HCT116 (cell line): ENCODE data around the gene CFAP46.

ENCODE experiments used
- ATF3 ChIP-seq: IDR thresholded peaks from 2 replicates; pipeline ENCODE4 v1.6.1; 2012
- CEBPB ChIP-seq: IDR thresholded peaks from 2 replicates; pipeline ENCODE4 v1.6.1; 2012; ENCODE audit warnings: low read depth
- EGR1 ChIP-seq: IDR thresholded peaks from 2 replicates; pipeline ENCODE4 v1.6.1; 2012; ENCODE audit warnings: low read depth
- EZH2 ChIP-seq: fragments of 200-600 bp; sonication (generic); IDR thresholded peaks from 2 replicates; pipeline ENCODE4 v1.6.1; 2017; ENCODE audit warnings: antibody characterized with exemption, mixed run types
- EZH2phosphoT487 ChIP-seq: fragments of 200-600 bp; IDR thresholded peaks from 2 replicates; pipeline ENCODE4 v1.6.1; 2018; ENCODE audit warnings: antibody characterized with exemption, borderline replicate concordance
- POLR2A ChIP-seq: IDR thresholded peaks from 2 replicates; pipeline ENCODE4 v1.7.0; 2011; ENCODE audit warnings: borderline replicate concordance; ENCODE audit not compliant: insufficient read depth, insufficient read length; ENCODE audit errors: extremely low read depth
- POLR2AphosphoS5 ChIP-seq: IDR thresholded peaks from 2 replicates; pipeline ENCODE4 v1.6.1; 2011; ENCODE audit warnings: mild to moderate bottlenecking, low read depth, low read length, moderate library complexity
- RAD21 ChIP-seq: IDR thresholded peaks from 2 replicates; pipeline ENCODE4 v1.6.1; 2012; ENCODE audit warnings: low read depth, mild to moderate bottlenecking
- SP1 ChIP-seq: IDR thresholded peaks from 2 replicates; pipeline ENCODE4 v1.6.1; 2012; ENCODE audit warnings: low read depth
- ZNF274 ChIP-seq: fragments of 200-500 bp; sonication (Bioruptor generic); IDR thresholded peaks from 2 replicates; pipeline ENCODE4 v1.6.1; 2014; ENCODE audit warnings: mild to moderate bottlenecking, low read depth, low read length, inconsistent platforms
- TF ChIP-seq, protein P1 (sequence below), 3 experiments: fragments of 200-600 bp in 1 of 3; sonication (generic) in 1 of 3; IDR thresholded peaks in 2 of 3; conservative IDR thresholded peaks in 1 of 3; 2 replicates each; pipeline ENCODE4 v1.5.1; 2012 to 2017; ENCODE audit warnings: low read depth in 2 of 3, low read length in 2 of 3, antibody characterized with exemption in 1 of 3, borderline replicate concordance in 1 of 3, control low read depth in 1 of 3, mild to moderate bottlenecking in 1 of 3, mixed read lengths in 1 of 3, mixed run types in 1 of 3, moderate library complexity in 1 of 3; ENCODE audit not compliant: insufficient read depth in 1 of 3
- TF ChIP-seq, protein P2 (sequence below): IDR thresholded peaks from 2 replicates; pipeline ENCODE4 v1.6.1; 2012; ENCODE audit warnings: low read depth

DNA sequence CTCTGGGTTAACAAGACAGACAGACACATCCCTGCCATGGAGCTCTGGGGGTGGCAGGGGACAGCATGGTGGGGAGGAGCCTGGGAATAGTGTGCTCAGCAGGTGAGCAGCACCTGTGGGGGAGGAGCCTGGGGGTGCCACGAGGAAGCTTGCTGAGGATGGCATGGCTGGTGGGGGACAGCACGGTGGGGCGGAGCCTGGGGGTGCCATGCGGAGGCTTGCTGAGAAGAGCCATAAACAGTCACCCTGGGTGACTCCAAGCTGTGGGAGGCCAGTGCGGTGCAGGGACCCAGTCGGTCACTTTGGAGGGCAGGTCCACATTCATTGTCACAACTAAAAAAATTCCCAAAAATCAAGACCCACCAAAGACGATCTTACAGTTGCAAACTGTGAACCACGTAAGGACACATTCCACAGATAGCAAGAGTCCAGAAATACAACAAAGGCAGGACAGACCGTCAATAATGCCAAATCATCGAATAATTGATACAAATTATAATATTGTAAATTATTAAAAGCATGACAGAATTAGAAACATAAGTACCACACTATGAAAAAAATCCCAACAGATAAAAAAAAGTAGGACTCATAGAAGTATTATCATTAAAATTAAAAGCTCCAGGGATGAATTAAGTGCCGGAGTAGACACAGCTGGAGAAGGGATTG is 180.8 kb downstream of the CFAP46 start:
- TF ChIP-seq, protein P1, sequence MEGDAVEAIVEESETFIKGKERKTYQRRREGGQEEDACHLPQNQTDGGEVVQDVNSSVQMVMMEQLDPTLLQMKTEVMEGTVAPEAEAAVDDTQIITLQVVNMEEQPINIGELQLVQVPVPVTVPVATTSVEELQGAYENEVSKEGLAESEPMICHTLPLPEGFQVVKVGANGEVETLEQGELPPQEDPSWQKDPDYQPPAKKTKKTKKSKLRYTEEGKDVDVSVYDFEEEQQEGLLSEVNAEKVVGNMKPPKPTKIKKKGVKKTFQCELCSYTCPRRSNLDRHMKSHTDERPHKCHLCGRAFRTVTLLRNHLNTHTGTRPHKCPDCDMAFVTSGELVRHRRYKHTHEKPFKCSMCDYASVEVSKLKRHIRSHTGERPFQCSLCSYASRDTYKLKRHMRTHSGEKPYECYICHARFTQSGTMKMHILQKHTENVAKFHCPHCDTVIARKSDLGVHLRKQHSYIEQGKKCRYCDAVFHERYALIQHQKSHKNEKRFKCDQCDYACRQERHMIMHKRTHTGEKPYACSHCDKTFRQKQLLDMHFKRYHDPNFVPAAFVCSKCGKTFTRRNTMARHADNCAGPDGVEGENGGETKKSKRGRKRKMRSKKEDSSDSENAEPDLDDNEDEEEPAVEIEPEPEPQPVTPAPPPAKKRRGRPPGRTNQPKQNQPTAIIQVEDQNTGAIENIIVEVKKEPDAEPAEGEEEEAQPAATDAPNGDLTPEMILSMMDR (IDR thresholded peaks at IDR 0.05 in 2 of 3, conservative IDR thresholded peaks at IDR 0.05 in 1 of 3; ENCODE audit: borderline replicate concordance in 1 of 3, insufficient read depth in 1 of 3, low read depth in 2 of 3, low read length in 2 of 3): no peak
- TF ChIP-seq POLR2A: no peak
- TF ChIP-seq EZH2phosphoT487: no peak
- TF ChIP-seq EZH2: no peak
- no peak for TF ChIP-seq ZNF274
- TF ChIP-seq RAD21: no peak
- TF ChIP-seq EGR1: no peak
- no peak for TF ChIP-seq CEBPB
- TF ChIP-seq, protein P2, sequence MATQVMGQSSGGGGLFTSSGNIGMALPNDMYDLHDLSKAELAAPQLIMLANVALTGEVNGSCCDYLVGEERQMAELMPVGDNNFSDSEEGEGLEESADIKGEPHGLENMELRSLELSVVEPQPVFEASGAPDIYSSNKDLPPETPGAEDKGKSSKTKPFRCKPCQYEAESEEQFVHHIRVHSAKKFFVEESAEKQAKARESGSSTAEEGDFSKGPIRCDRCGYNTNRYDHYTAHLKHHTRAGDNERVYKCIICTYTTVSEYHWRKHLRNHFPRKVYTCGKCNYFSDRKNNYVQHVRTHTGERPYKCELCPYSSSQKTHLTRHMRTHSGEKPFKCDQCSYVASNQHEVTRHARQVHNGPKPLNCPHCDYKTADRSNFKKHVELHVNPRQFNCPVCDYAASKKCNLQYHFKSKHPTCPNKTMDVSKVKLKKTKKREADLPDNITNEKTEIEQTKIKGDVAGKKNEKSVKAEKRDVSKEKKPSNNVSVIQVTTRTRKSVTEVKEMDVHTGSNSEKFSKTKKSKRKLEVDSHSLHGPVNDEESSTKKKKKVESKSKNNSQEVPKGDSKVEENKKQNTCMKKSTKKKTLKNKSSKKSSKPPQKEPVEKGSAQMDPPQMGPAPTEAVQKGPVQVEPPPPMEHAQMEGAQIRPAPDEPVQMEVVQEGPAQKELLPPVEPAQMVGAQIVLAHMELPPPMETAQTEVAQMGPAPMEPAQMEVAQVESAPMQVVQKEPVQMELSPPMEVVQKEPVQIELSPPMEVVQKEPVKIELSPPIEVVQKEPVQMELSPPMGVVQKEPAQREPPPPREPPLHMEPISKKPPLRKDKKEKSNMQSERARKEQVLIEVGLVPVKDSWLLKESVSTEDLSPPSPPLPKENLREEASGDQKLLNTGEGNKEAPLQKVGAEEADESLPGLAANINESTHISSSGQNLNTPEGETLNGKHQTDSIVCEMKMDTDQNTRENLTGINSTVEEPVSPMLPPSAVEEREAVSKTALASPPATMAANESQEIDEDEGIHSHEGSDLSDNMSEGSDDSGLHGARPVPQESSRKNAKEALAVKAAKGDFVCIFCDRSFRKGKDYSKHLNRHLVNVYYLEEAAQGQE: no peak
- no peak for TF ChIP-seq POLR2AphosphoS5
- no peak for TF ChIP-seq SP1
- no peak for TF ChIP-seq ATF3
